Muscle layer of duodenum (tissue), 2 donors: ENCODE measurements around the gene JAM3.

Source experiments
- H3K27ac ChIP-seq: one replicate; pipeline ENCODE4 v1.7.0; 2013; ENCODE audit warnings: mild to moderate bottlenecking, low read length
- H3K27me3 ChIP-seq: one replicate; pipeline ENCODE4 v1.7.0; 2013; ENCODE audit warnings: low read depth, mild to moderate bottlenecking, control low read depth, low read length
- H3K36me3 ChIP-seq, 2 donors: one replicate each; pipeline ENCODE4 v1.7.0; 2013; ENCODE audit warnings: low read length in 2 of 2, control low read depth in 1 of 2, mild to moderate bottlenecking in 1 of 2; ENCODE audit not compliant: insufficient read depth in 2 of 2, control insufficient read depth in 1 of 2
- H3K4me1 ChIP-seq, 2 donors: one replicate each; pipeline ENCODE4 v1.7.0; 2013; ENCODE audit warnings: low read length in 2 of 2, mild to moderate bottlenecking in 2 of 2, control low read depth in 1 of 2, moderate library complexity in 1 of 2; ENCODE audit not compliant: insufficient read depth in 2 of 2, control insufficient read depth in 1 of 2
- H3K4me3 ChIP-seq, 2 donors: one replicate each; pipeline ENCODE4 v1.7.0; 2013; ENCODE audit warnings: low read length in 2 of 2, low read depth in 1 of 2, mild to moderate bottlenecking in 1 of 2
- H3K9me3 ChIP-seq, 2 donors: one replicate each; pipeline ENCODE4 v1.7.0; 2013; ENCODE audit warnings: low read length in 2 of 2, control low read depth in 1 of 2, mild to moderate bottlenecking in 1 of 2; ENCODE audit not compliant: control insufficient read depth in 1 of 2
- donor health status: healthy.

JAM3 gene

DNA sequence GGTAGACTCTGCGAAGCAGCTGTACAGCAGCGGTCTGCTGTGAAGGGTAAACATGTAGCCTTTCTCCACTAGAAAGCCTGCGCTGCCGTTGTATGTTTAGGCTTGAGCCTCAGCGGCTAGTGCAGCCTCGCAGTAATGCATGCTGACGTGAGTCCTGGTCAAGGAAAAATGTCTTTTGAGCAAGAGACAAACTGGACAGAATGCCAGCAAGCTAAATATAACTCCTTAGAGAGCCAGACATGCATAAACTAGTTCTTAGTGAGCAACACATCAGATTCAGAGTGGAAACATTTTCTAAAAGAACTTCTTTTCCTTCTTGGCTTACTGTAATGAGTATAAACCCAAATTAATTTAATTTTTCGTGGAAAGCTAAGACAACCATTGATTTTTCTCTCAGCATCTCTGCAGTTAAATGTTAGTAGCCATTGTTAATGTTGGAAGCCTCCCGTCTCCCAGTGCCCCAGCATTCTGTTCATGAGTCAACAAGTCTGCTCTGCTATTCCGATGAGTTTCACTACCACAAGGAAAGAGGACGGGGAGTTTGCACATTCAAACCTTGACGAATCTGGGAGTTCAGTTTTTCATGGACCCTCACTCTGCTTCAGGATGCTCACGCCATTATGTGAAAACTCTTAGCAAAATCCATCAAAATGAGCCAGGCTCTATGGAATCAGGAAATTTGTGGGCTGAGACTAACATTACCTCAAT is 51.4 kb downstream of the JAM3 start:
- Histone ChIP-seq H3K4me3 (peak overlapping the region; percentile 14 to 48), H3K27ac (peak overlapping the region; percentile 88), H3K4me1 (peaks cover 0 to 20% of the 10 kb centered on the region in 2 donors), H3K36me3 (peaks cover 0 to 5% of the 10 kb centered on the region in 2 donors), H3K9me3 (no peaks in the 10 kb centered on the region), H3K27me3 (peaks cover 3% of the 10 kb centered on the region)

DNA sequence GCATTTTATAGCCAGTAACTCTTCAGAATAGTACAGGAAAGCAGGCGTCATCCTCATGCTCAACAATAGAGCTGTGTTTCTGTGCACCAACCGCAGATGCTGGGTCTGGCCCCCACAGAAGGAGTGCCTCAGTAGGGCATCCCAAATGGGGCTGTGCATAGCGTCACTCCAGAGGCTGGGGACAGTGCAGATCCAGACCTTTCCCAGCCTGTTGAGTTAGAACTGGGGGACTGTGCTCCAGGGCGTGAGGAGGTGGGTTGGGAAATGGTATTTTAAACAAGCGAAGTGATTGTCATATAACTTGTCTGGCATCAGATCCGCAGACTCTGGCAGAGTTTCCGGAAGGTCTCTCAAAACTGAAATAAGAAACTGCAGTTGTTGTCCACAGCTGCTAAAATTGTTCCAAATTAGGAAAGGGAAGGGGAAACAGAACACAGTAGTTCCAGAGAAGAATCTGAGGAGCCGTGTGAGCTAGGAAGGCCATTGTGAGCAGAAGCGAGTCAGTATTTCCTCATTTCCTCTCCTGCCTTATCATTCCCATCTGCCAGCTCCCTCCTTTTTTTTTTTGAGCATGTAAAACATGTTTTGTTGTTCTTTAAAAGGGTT is 52.2 kb downstream of the JAM3 start:
- H3K36me3 ChIP-seq, result peaks cover 0 to 5% of the 10 kb centered on the region in 2 donors
- H3K4me3 ChIP-seq, result peak overlapping the region; percentile 14 to 48
- H3K27ac ChIP-seq, result peak overlapping the region; percentile 88
- H3K27me3 ChIP-seq, result peaks cover 10% of the 10 kb centered on the region
- no peaks in the 10 kb centered on the region for H3K9me3 ChIP-seq
- H3K4me1 ChIP-seq, result peaks cover 6 to 27% of the 10 kb centered on the region in 2 donors

DNA sequence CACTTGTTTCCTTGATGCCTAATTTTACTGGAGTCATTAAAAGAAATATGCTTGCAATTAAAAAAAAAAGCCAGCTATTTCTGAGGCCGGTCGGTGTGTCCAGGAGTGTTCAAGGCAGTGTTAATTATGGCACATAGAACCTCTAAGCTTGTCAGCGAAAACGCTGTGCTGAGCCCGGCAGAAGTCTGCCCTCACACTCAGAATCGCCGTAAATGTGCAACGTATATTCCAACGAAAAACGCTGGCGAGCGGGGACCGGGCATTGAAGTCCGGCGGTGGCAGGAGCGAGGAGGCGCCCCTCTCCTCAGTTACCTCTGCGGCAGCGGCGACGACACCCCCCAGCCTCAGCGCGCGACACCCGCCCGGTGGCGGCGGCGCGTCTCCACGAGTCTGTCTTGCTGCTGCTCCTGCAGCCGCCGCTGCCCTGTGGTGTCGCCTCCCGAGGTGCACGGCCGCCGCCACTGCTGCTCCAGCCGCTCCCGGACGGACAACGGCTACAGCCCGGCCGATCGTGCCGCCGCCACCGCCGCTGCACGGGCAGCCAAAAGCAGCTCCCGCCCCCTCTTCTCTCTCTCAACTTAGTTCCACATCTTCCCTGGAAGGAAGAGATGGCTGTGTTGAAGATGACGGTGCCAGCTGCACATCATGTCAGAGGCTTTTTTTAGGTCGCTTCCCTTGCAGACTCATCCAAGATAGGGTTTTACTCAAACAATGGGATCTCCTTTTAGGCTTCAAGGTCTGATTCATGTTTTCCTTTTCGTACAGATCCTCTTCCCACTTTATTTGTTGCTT is 56.0 kb downstream of the JAM3 start:
- H3K27ac ChIP-seq, result peak overlapping the region; percentile 79
- peaks cover 0 to 5% of the 10 kb centered on the region in 2 donors for H3K36me3 ChIP-seq
- H3K4me1 ChIP-seq, result peaks cover 6 to 32% of the 10 kb centered on the region in 2 donors
- H3K9me3 ChIP-seq, result no peaks in the 10 kb centered on the region
- H3K27me3 ChIP-seq, result peaks cover 10% of the 10 kb centered on the region
- H3K4me3 ChIP-seq, result peak overlapping the region; percentile 52 to 64

DNA sequence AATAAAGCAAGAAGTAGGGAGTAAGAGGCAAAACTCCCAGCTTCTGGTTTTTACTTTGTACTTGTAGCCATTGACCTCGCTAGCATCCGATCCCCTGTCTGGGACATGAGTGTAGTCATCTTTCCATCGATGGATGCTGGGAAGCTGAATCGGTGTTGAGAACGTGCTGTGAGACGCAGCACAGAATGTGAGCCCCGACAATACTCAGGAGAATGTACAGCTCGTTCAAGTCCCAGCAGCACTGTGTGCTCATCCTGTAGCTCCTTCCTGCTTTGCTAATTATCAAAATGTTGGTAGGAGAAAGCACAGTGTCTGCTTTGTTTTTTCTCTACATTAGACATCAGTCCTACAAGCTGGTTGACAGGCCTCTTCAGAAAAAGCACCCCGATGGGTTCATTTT is 56.6 kb downstream of the JAM3 start:
- Histone ChIP-seq H3K27me3 (peaks cover 10% of the 10 kb centered on the region), H3K36me3 (peaks cover 0 to 1% of the 10 kb centered on the region in 2 donors), H3K4me3 (peak overlapping the region; percentile 52 to 64), H3K9me3 (no peaks in the 10 kb centered on the region), H3K27ac (peak overlapping the region; percentile 79), H3K4me1 (peaks cover 6 to 32% of the 10 kb centered on the region in 2 donors)

DNA sequence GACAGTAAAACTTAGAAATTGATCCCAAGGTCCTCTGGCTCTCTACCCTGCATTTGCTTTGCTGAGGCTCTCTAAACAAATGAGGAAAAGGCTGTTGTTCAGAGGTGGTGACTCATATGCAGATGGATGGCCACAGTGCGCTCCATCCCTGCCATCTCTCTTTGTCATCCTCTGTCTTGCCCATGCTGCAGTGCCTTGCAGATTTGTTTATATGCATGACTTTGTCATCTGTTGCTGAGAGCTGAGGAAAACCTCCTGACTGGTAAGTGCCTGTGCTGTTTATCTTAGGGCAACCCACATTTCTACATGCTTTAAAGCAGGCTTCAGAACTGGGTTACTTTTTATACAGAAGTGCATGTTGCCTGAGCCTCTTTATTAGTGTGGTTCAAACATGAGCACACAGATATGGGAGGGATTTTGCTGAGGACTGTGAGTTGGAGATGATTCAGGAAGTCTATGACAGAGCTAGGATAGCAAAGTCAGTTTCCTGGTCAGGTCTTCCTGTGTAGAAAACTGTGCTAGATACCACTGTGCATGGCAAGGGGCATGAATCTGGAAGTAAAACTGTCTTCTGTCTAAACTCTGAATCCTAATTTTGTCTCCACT is 57.4 kb downstream of the JAM3 start:
- Histone ChIP-seq H3K27ac (peak overlapping the region; percentile 79), H3K4me3 (peak overlapping the region in 1 of 2 donors; percentile 64), H3K4me1 (peaks cover 6 to 32% of the 10 kb centered on the region in 2 donors), H3K27me3 (peaks cover 10% of the 10 kb centered on the region), H3K36me3 (no peaks in the 10 kb centered on the region), H3K9me3 (no peaks in the 10 kb centered on the region)

DNA sequence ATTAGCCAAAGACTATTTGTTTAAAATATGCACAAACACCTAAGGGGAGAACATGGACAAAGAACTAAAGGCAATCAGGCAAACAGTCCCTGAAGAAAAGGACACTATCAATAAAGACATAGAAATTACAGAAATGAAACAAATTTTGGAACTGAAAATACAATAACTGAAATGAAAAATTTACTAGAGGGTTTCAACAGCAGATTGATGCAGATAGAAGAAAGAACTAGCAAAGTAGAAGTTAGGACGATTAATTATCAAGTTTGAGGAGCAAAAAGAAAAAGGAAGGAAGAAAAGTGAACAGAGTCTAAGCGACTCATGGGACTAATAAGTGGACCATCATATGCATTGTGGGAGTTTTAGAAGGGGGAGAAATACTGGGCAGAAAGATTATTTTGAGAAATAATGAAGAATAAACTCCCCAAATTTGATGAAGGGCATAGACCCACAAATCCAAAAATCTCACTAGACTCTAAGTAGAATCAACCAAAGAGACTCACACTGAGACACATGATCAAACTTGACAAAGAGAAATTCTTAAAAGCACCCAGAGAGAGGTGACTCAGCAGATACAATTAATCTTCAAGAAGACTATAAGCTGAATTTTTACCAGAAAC is 62.9 kb downstream of the JAM3 start:
- no peak overlapping the region for H3K4me3 ChIP-seq
- H3K4me1 ChIP-seq, result peaks cover 0 to 6% of the 10 kb centered on the region in 2 donors
- H3K9me3 ChIP-seq, result peaks cover 2 to 4% of the 10 kb centered on the region in 2 donors
- H3K36me3 ChIP-seq, result no peaks in the 10 kb centered on the region
- no peaks in the 10 kb centered on the region for H3K27me3 ChIP-seq
- H3K27ac ChIP-seq, result no peak overlapping the region

DNA sequence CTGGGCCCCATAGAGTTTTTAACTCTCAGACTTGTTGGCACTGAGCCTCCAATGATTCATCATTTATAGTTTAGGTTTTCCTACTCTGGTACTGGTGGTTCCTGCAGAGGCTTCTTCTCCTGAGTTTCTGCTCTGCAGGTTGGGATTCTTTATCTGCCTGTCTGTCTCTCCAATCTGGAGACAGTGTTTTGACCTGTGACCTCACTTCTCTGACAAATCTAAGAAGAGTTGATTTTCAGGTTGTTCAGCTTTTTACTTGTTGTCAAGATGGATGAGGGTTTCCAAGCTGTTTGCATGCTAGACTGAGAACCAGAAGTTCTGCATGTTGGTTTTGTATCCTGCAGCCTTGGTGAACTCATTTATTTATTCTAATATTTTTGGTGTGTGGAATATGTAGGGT is 63.9 kb downstream of the JAM3 start:
- H3K36me3 ChIP-seq, result no peaks in the 10 kb centered on the region
- no peaks in the 10 kb centered on the region for H3K27me3 ChIP-seq
- H3K4me1 ChIP-seq, result no peaks in the 10 kb centered on the region
- H3K9me3 ChIP-seq, result peaks cover 2 to 4% of the 10 kb centered on the region in 2 donors
- no peak overlapping the region for H3K27ac ChIP-seq
- no peak overlapping the region for H3K4me3 ChIP-seq

DNA sequence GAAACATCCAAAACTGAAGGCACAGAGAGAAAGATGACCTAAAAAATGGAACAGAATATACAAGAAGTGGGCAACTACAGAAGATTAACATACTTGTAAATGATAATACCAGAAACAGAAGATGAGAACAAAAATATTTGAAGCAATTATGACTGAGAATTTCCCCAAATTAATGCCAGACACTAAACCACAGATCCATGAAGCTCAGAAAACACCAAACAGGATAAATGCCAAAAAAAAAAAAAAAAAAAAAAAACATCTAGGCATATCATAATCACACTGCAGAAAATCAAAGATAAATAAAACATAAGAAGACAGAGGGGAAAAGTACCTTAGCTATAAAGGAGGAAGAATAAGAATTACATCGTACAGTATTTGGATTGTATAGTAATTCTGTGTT is 65.3 kb downstream of the JAM3 start:
- no peaks in the 10 kb centered on the region for H3K36me3 ChIP-seq

DNA sequence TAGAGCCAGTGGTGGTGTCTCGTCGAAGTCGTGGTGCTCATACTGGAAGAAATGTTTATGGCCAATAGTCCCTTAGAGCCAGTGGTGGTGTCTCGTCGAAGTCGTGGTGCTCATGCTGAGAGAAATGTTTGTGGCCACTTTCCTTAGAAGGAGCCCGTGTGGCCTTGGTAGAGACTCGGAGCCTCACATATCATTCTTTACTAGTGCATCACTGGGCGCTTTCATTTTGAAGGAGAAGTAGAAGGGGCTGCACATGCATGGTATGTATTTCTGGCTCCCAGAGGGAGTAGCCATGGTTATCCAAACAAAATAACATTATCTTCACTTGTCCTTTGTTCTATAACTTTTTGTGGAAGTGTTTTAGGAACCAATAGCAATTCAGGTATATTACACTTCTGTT is 69.5 kb downstream of the JAM3 start:
- Histone ChIP-seq H3K9me3 (peaks cover 0 to 2% of the 10 kb centered on the region in 2 donors), H3K4me3 (no peak overlapping the region), H3K36me3 (peaks cover 0 to 12% of the 10 kb centered on the region in 2 donors), H3K27me3 (no peaks in the 10 kb centered on the region), H3K27ac (no peak overlapping the region), H3K4me1 (peaks cover 7 to 9% of the 10 kb centered on the region in 2 donors)

More for the DNA sequence above, 65.3 kb downstream of the JAM3 start:
- Histone ChIP-seq H3K27ac (no peak overlapping the region), H3K27me3 (no peaks in the 10 kb centered on the region), H3K4me1 (peaks cover 0 to 1% of the 10 kb centered on the region in 2 donors), H3K4me3 (no peak overlapping the region), H3K9me3 (peaks cover 2 to 4% of the 10 kb centered on the region in 2 donors)

DNA sequence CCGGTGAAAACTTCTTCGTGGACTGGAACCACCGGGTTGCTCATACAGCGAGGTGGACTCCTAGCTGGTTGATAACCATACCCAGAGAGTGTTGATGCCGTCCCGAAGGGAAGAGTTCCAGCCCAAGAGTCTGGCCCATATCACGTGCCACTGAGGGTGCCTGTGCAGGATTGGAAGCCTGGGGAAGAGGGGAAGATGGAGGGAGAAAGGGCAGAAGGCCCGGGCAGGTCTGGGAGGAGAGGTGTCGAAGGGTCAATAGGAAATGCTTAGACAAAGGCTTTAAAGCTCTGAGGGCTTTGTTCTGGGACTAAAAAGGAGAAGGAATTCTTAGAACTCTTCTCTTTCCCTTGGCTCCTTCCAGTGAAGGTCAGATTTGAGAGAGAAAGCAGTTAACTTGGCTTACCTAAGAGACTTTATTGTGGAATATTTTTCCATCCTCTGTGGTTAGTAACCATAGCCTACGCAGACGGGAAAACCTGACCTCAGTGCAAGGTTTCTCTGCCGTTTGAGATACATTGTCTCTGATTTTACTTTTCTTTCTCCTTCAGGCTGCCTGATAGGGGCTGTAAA is 70.5 kb downstream of the JAM3 start:
- peaks cover 0 to 12% of the 10 kb centered on the region in 2 donors for H3K36me3 ChIP-seq
- H3K4me1 ChIP-seq, result peaks cover 7 to 9% of the 10 kb centered on the region in 2 donors
- peak overlapping the region; percentile 40 for H3K27ac ChIP-seq
- H3K4me3 ChIP-seq, result no peak overlapping the region
- H3K9me3 ChIP-seq, result no peaks in the 10 kb centered on the region
- H3K27me3 ChIP-seq, result no peaks in the 10 kb centered on the region
